Dermis microvascular lymphatic vessel endothelial cell (primary cell): ENCODE measurements around the gene CTPS1. TPM values are rescaled to one million over a fixed set of nuclear protein-coding genes. Genes with fewer than 3 reads are reported as not detected.

Source experiments
- DNase-seq, 2 donors: peaks; one replicate each; pipeline versions ENCODE4 v3.0.0 to v3.0.0-alpha.2; 2010; ENCODE audit warnings: low read depth in 2 of 2
- total RNA-seq: library from RNA; depleted of rRNA; stranded (reverse); fragments of >200 nt; gene quantifications from 2 replicates; pipeline ENCODE4 v1.2.1, GENCODE V29; 2014

Gene CTPS1
- total RNA-seq, 1 donor from 2014 or later = 16.0 TPM

GRCh38 chr1:40965531-40965930 lies 14.0 kb upstream of the CTPS1 start:
- no peak for DNase-seq

GRCh38 chr1:40966417-40966816 lies 13.1 kb upstream of the CTPS1 start:
- no peak for DNase-seq

DNA sequence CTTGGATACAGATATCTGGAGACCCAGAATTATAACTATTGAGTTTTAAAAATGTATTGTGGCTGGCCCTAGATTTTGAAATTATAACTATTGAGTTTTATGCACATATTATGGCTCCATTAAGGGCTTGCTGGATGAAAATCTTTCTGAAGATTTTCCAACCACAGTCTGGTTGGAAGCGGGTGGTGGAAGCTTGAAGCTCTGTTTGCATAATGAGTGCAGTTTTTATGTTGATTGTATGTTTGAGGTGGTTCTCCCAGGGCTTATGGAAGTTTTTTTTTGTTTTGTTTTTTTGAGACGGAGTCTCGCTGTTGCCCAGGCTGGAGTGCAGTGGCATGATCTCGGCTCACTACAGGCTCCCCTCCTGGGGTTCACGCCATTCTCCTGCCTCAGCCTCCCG lies 10.1 kb upstream of the CTPS1 start:
- DNase-seq = no peak

- no peak for DNase-seq
These were observed 7.5 kb upstream of the CTPS1 start for GRCh38 chr1:40971966-40972365.

GRCh38 chr1:40973912-40974311 lies 5.6 kb upstream of the CTPS1 start:
- DNase-seq = no peak

GRCh38 chr1:40974945-40975344 lies 4.6 kb upstream of the CTPS1 start:
- no peak for DNase-seq

- no peak for DNase-seq
These were observed 2.4 kb upstream of the CTPS1 start for GRCh38 chr1:40976952-40977690.

GRCh38 chr1:40977716-40978115 lies 1.8 kb upstream of the CTPS1 start:
- DNase-seq = no peak

GRCh38 chr1:40978886-40979240 lies 633 bp upstream of the CTPS1 start:
- DNase-seq = no peak

GRCh38 chr1:40980068-40980452 lies 564 bp downstream of the CTPS1 start:
- no peak for DNase-seq

GRCh38 chr1:40980453-40981121 lies 1.1 kb downstream of the CTPS1 start:
- peak in 1 of 2 donors; percentile 59 for DNase-seq

GRCh38 chr1:40981691-40982448 lies 2.4 kb downstream of the CTPS1 start:
- DNase-seq = no peak

- no peak for DNase-seq
These were observed 3.2 kb downstream of the CTPS1 start for GRCh38 chr1:40982721-40983120.

DNA sequence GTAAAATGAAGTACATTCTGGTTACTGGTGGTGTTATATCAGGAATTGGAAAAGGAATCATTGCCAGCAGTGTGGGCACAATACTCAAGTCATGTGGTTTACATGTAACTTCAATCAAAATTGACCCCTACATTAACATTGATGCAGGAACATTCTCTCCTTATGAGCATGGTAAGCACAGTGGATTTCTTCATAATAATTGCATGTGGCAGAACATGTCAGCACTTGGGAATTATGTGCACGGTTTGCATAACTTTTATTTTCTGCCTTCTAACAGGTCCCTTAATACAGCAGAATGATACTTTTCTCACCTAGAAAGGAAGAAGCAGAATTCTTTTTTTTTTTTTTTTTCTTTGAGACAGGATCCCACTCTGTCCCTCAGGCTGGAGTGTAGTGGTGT lies 3.8 kb downstream of the CTPS1 start:
- no peak for DNase-seq

- peak; percentile 71 to 72 for DNase-seq
These were observed 4.6 kb downstream of the CTPS1 start for GRCh38 chr1:40984066-40984465.

GRCh38 chr1:40984531-40984930 lies 5.0 kb downstream of the CTPS1 start:
- DNase-seq = no peak

GRCh38 chr1:40985161-40985560 lies 5.7 kb downstream of the CTPS1 start:
- peak in 1 of 2 donors; percentile 9 for DNase-seq

DNA sequence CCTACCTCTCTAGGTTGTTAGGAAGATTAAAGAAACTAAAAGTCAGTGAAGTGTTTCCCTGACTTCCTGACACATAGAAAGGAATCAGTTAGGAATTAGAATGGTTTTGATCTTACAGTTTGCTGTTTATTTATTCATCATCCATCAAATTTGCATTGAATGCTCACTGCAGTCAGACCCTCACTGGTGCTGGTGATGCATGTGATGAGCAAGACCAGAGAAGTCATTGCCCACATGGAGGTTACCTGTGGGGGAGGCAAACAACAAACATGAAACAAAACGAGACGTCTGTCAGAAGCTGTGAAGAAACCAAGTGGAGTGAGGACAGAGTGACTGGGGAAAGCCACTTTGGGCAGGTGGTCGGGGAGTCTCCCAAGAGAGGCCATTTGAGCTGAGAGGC lies 6.4 kb downstream of the CTPS1 start:
- DNase-seq = no peak

- no peak for DNase-seq
These were observed 6.9 kb downstream of the CTPS1 start for GRCh38 chr1:40986328-40986783.

DNA sequence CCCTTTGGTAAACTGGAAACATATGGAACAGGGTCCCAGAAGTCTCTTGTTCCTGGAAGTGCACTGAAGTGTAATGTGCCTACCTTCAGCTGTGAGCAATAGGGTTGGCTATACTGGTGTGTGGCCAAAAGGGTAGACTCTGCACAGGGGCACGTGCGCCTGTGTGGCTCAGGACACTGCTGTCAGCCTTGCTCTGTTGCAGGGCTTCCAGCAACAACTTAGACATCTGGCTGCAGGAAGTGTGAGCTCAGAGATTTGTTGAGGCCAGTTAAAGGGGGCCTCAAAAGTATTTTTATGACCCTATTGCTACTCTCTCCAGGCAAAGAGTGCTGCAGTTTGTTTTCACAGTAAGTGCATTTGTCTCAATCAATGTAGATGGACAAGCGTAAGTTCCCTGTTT lies 7.5 kb downstream of the CTPS1 start:
- peak in 1 of 2 donors; percentile 23 for DNase-seq

GRCh38 chr1:40987439-40988276 lies 8.2 kb downstream of the CTPS1 start:
- DNase-seq = no peak

DNA sequence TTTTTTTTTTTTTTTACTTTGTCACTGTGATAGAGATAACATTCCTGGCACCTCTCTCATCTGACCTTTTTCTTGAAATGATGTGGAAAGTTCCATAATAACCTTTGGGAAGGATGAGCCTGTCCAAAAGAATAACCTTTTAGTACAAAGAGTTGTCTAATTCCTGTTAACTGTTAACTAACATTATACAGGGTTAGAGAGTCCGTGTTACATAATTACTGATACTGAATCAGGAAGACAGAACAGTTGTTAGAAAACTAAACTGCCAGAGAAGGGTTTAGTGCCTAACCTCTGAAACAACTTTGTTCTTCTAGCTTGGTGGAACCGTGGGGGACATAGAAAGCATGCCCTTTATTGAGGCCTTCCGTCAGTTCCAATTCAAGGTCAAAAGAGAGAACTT lies 8.8 kb downstream of the CTPS1 start:
- no peak for DNase-seq
